ENCODE data around the gene TLR8.

The TLR8 gene

DNA sequence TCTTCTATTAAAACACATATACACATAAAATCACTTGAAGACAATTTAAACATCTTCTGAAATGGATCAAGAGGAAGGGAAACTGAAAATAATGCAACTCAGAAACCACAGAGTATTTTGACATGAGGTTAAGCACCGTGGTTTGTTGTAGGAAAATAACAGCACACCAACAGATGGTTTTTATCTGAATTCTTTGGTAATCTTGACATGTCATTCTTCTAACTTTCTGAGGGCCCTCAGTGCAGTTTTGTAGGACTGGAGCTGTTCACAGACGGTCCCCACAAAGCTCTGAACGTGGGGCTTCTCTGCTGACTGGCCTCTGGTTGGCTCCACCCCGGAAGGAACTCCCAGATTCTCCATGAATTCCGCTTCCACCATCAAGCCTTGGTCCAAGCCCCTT lies 16.0 kb upstream of the TLR8 start:
- Histone ChIP-seq H4K20me1 (ENCODE audit: insufficient read depth, low read length) (no peaks in the 10 kb centered on the region), H3K27me3 (replicated peaks; ENCODE audit: insufficient read depth, low read length) (no peaks in the 10 kb centered on the region), H3K9me2 (replicated peaks; ENCODE audit: insufficient read depth, low read length) (no peaks in the 10 kb centered on the region), H3K4me2 (ENCODE audit: low read depth, low read length) (peak overlapping the region; percentile 76), H3F3A (ENCODE audit: insufficient read depth, low read length) (peaks cover 52% of the 10 kb centered on the region), H3K4me3 (ENCODE audit: low read length) (peak overlapping the region; percentile 7; the same call in 1 of the 2 replicates), H3K4me1 (ENCODE audit: low read length) (peaks cover 70% of the 10 kb centered on the region), H3K9me3 (replicated peaks; ENCODE audit: insufficient read depth, low read length) (no peaks in the 10 kb centered on the region), H3K27ac (ENCODE audit: low read length) (peak overlapping the region; percentile 100), H2AFZ (ENCODE audit: low read length) (no peak overlapping the region), H3K36me3 (replicated peaks; ENCODE audit: insufficient read depth, low read length) (no peaks in the 10 kb centered on the region), H3K9ac (ENCODE audit: low read length) (peak overlapping the region; percentile 65), H3K79me2 (ENCODE audit: low read length) (no peaks in the 10 kb centered on the region)
- DNase-seq, result peak; percentile 79
- TF ChIP-seq EZH2phosphoT487 (IDR thresholded peaks at IDR 0.05; ENCODE audit: low read length), result no peak
- TF ChIP-seq, protein P1, sequence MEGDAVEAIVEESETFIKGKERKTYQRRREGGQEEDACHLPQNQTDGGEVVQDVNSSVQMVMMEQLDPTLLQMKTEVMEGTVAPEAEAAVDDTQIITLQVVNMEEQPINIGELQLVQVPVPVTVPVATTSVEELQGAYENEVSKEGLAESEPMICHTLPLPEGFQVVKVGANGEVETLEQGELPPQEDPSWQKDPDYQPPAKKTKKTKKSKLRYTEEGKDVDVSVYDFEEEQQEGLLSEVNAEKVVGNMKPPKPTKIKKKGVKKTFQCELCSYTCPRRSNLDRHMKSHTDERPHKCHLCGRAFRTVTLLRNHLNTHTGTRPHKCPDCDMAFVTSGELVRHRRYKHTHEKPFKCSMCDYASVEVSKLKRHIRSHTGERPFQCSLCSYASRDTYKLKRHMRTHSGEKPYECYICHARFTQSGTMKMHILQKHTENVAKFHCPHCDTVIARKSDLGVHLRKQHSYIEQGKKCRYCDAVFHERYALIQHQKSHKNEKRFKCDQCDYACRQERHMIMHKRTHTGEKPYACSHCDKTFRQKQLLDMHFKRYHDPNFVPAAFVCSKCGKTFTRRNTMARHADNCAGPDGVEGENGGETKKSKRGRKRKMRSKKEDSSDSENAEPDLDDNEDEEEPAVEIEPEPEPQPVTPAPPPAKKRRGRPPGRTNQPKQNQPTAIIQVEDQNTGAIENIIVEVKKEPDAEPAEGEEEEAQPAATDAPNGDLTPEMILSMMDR (IDR thresholded peaks at IDR 0.05; ENCODE audit: low read length), result no peak
- no peak for TF ChIP-seq EZH2 (optimal IDR thresholded peaks at IDR 0.05; ENCODE audit: low read depth, low read length)

DNA sequence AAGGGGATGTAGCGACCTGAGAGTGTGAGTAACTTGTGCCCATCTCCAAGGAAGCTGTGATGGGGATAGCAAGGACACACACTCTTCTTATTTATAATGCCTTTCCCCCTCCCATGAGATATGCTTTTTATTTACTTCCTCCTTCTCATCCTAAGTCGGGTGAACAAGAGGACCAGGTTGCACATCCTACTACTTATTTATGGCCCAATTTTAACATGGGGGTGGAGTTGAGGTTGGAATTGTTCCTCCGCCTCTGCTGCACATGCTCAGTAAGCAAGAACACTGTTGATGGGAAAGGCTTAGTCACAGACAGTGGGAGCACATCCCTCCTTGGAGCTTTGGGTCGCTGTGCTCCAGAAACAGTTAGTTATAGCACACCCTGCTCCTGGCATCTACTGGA lies 15.2 kb upstream of the TLR8 start:
- DNase-seq, result no peak
- H3K4me1 ChIP-seq (ENCODE audit: low read length), result peaks cover 69% of the 10 kb centered on the region
- H3K4me2 ChIP-seq (ENCODE audit: low read depth, low read length), result peak overlapping the region; percentile 76
- no peaks in the 10 kb centered on the region for H3K79me2 ChIP-seq (ENCODE audit: low read length)
- H3K4me3 ChIP-seq (ENCODE audit: low read length), result peak overlapping the region; percentile 7; the same call in 1 of the 2 replicates
- H3K9ac ChIP-seq (ENCODE audit: low read length), result peak overlapping the region; percentile 65
- H3F3A ChIP-seq (ENCODE audit: insufficient read depth, low read length), result peaks cover 52% of the 10 kb centered on the region
- no peak overlapping the region for H2AFZ ChIP-seq (ENCODE audit: low read length)
- H3K27me3 ChIP-seq (replicated peaks; ENCODE audit: insufficient read depth, low read length), result no peaks in the 10 kb centered on the region
- H3K36me3 ChIP-seq (replicated peaks; ENCODE audit: insufficient read depth, low read length), result no peaks in the 10 kb centered on the region
- no peaks in the 10 kb centered on the region for H4K20me1 ChIP-seq (ENCODE audit: insufficient read depth, low read length)
- no peaks in the 10 kb centered on the region for H3K9me3 ChIP-seq (replicated peaks; ENCODE audit: insufficient read depth, low read length)
- peak overlapping the region; percentile 100 for H3K27ac ChIP-seq (ENCODE audit: low read length)
- TF ChIP-seq, protein P1 (IDR thresholded peaks at IDR 0.05; ENCODE audit: low read length), result no peak
- no peak for TF ChIP-seq EZH2phosphoT487 (IDR thresholded peaks at IDR 0.05; ENCODE audit: low read length)
- TF ChIP-seq EZH2 (optimal IDR thresholded peaks at IDR 0.05; ENCODE audit: low read depth, low read length), result no peak
- H3K9me2 ChIP-seq (replicated peaks; ENCODE audit: insufficient read depth, low read length), result no peaks in the 10 kb centered on the region

DNA sequence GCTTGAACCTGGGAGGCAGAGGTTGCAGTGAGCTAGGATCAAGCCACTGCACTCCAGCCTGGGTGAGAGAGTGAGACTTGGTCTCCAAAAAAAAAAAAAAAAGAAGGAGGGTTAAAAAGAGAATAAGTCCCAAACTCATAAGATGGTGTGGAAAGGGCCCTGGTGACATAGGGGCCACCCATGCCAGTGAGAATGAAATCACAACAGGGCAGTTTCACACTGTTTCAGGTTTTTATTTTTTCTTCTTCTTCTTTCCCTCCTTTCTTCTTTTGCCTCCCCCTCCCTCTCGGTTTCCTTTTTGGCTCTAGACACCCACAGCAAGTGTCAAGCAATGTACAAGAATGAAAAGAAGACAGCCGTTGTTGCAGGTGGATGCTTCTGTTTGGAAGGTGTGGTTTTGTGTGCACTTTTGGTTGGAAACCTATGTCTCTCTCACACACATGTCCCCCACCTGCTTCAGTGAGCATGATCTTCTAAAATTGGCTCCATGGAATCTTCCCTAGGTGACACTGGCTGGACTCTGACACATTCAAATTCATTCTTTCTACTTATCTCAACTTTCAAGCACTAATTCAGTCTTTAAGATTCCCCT lies 14.4 kb upstream of the TLR8 start:
- peak; percentile 75 for DNase-seq
- Histone ChIP-seq H3K9me2 (replicated peaks; ENCODE audit: insufficient read depth, low read length) (no peaks in the 10 kb centered on the region), H3K4me2 (ENCODE audit: low read depth, low read length) (peak overlapping the region; percentile 76; the same call in 1 of the 2 replicates), H3K4me1 (ENCODE audit: low read length) (peaks cover 61% of the 10 kb centered on the region), H3K36me3 (replicated peaks; ENCODE audit: insufficient read depth, low read length) (no peaks in the 10 kb centered on the region), H3F3A (ENCODE audit: insufficient read depth, low read length) (peaks cover 51% of the 10 kb centered on the region), H3K9me3 (replicated peaks; ENCODE audit: insufficient read depth, low read length) (no peaks in the 10 kb centered on the region), H2AFZ (ENCODE audit: low read length) (no peak overlapping the region), H3K27ac (ENCODE audit: low read length) (peak overlapping the region; percentile 100), H3K9ac (ENCODE audit: low read length) (peak overlapping the region; percentile 18; the same call in 1 of the 2 replicates), H3K27me3 (replicated peaks; ENCODE audit: insufficient read depth, low read length) (no peaks in the 10 kb centered on the region), H4K20me1 (ENCODE audit: insufficient read depth, low read length) (no peaks in the 10 kb centered on the region), H3K4me3 (ENCODE audit: low read length) (no peak overlapping the region), H3K79me2 (ENCODE audit: low read length) (no peaks in the 10 kb centered on the region)
- no peak for TF ChIP-seq EZH2phosphoT487 (IDR thresholded peaks at IDR 0.05; ENCODE audit: low read length)
- TF ChIP-seq, protein P1 (IDR thresholded peaks at IDR 0.05; ENCODE audit: low read length), result no peak
- TF ChIP-seq EZH2 (optimal IDR thresholded peaks at IDR 0.05; ENCODE audit: low read depth, low read length), result no peak
